BJ (cell line): Measurements from ENCODE around the gene DACH1. TPM values are rescaled to one million over a fixed set of nuclear protein-coding genes. Genes with fewer than 3 reads are reported as not detected.

Experiments used
- CTCF ChIA-PET: fragments of 350-600 bp; formaldehyde crosslinking; extraction: SDS; loops from one replicate; lab custom pipeline; 2021; ENCODE audit warnings: antibody characterized with exemption, inconsistent platforms; lab: Yijun Ruan, JAX
- POLR2A ChIA-PET: fragments of 300-600 bp; sonication (Branson Sonifier 250); formaldehyde crosslinking; extraction: SDS; loops from one replicate; lab custom pipeline; 2021; ENCODE audit warnings: antibody characterized with exemption; lab: Charles Lee
- DNase-seq: peaks from one replicate; pipeline ENCODE4 v3.0.0-alpha.2; 2011; ENCODE audit warnings: low read depth
- H3K27me3 ChIP-seq: 2 replicates; pipeline ENCODE4 v1.6.0; 2011; ENCODE audit warnings: low read length; ENCODE audit not compliant: control insufficient read depth, insufficient read depth
- H3K36me3 ChIP-seq: 2 replicates; pipeline ENCODE4 v1.5.1; 2011; ENCODE audit warnings: low read length; ENCODE audit not compliant: control insufficient read depth, insufficient read depth
- H3K4me3 ChIP-seq: 2 replicates; pipeline ENCODE4 v1.5.1; 2011; ENCODE audit warnings: low read depth, mild to moderate bottlenecking, control low read depth, low read length
- CTCF ChIP-seq: IDR thresholded peaks from 2 replicates; pipeline ENCODE4 v1.5.1; 2011; ENCODE audit warnings: low read depth, mild to moderate bottlenecking, control low read depth, inconsistent platforms, low read length, moderate library complexity; ENCODE audit not compliant: insufficient read depth
- polyA plus RNA-seq: library from polyadenylated mRNA; depleted of rRNA; stranded (reverse); fragments of >200 nt; gene quantifications from 2 replicates; pipeline ENCODE4 v1.2.3, GENCODE V29; 2011

DACH1 gene
- polyA plus RNA-seq, 1 experiment: 0.01 TPM

GRCh38 chr13:71643448-71643860 is 223.6 kb downstream of the DACH1 start:
- no peak overlapping the region for H3K4me3 ChIP-seq
- DNase-seq: no peak
- H3K36me3 ChIP-seq: no peaks in the 10 kb centered on the region
- no peak for TF ChIP-seq CTCF
- POLR2A ChIA-PET: no interaction called here
- CTCF ChIA-PET: no interaction called here
- H3K27me3 ChIP-seq: no peaks in the 10 kb centered on the region

DNA sequence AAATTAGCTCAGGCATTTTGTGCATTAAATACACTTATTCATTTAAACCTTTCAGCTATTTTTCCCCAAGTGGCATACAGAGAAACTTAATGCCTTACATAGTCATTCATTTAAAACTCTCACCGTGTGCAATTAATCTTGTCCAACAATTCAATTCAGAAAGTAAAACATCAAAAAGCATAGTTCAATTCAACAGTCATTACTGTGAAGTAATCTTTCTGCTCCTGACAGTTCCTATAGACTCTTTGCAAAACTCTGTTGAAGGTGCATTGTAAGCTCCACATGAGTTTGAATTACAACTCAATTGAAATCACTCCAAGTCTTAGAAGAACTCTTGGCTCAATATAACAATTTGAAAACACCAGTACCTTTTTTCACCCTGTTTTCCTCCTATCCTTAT is 228.3 kb downstream of the DACH1 start:
- ChIA-PET CTCF (no interaction called here), POLR2A (no interaction called here)
- DNase-seq: no peak

DNA sequence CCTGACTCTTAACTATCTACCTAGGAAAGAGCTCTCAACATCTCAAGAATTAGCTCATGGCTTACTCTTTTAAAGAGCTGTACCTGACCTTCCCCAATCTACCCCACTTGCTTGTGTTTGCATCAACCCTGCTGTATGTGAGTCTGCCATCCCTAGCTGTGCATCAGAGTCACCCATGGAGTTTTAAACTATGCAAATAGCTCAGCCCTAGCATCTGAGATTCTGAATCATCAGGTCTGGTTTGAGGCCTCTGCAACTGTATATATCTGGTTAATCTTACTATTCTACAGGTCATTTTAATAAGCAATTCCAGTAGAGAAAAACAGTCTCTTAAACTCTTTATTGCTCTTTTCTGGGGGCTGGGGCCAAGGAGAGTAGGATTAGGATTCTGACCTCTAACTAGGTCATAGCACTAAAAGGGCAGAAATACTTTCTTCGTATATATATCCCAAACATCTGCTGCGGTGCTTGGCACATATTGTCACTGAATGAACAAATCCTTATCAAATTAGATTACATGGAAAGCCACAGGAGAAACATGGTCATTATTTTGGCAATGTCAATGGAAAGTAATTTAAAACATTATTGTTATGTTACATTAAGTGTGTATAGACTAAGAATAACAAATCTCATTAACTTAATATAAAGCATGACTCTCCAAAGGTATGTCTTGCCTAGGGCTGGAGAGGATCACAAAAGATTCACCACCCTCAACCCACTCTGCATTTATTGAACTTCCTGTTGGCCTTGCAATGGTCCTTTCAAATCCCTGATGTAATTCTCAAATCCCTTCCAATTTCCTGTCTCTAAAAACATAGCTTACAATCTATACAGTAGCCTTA is 232.2 kb downstream of the DACH1 start:
- no peak overlapping the region for H3K4me3 ChIP-seq
- no peaks in the 10 kb centered on the region for H3K27me3 ChIP-seq
- CTCF ChIA-PET: no interaction called here
- no peaks in the 10 kb centered on the region for H3K36me3 ChIP-seq
- POLR2A ChIA-PET: no interaction called here
- TF ChIP-seq CTCF: no peak
- DNase-seq: no peak

More for the DNA sequence above, 228.3 kb downstream of the DACH1 start:
- H3K27me3 ChIP-seq: no peaks in the 10 kb centered on the region
- H3K36me3 ChIP-seq: no peaks in the 10 kb centered on the region
- TF ChIP-seq CTCF: no peak
- H3K4me3 ChIP-seq: no peak overlapping the region

DNA sequence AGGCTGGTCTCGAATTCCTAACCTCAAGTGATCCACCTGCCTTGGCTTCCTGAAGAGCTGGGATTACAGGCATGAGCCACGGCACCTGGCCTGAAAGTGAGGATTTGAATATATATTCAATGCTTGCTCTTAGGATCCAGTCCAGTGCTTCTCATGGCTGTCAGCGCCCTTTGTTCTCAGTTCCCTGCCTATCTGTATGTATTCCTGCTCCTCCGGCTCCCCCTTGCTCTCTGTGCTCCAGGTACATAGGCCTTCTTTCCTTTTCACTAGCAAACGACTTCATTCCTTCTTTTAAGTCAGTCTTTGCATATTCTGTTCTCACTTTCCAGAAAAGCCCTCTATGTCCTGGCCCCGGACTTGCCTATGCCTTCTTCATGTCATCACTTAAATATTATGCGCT is 232.8 kb downstream of the DACH1 start:
- TF ChIP-seq CTCF: no peak
- Histone ChIP-seq H3K27me3 (no peaks in the 10 kb centered on the region), H3K4me3 (no peak overlapping the region), H3K36me3 (no peaks in the 10 kb centered on the region)
- CTCF ChIA-PET: no interaction called here
- POLR2A ChIA-PET: no interaction called here
- DNase-seq: no peak

DNA sequence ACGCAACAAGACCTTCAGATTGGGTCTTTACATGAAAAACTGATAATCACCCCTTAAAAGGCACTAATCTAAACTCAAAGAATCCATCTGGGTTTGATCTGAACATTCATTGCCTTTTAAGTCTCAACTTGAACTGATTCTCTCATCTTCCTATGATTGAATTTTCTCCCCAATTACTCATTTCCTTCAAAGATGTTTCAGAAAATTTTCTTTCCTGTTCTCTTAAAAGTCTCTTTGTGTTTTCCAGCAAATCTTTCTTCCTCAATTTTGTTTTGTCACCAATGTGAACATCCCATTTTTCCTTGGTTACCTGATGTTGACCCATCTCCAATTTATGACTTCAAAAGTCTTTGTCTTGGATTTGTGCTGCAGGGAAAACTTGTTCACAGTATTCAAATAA is 234.3 kb downstream of the DACH1 start:
- no peaks in the 10 kb centered on the region for H3K27me3 ChIP-seq
- POLR2A ChIA-PET: no interaction called here
- TF ChIP-seq CTCF: no peak
- no peak overlapping the region for H3K4me3 ChIP-seq
- no peaks in the 10 kb centered on the region for H3K36me3 ChIP-seq
- CTCF ChIA-PET: no interaction called here
- DNase-seq: no peak
